ENCODE measurements around the gene SH3YL1. TPM values are rescaled to one million over a fixed set of nuclear protein-coding genes. Genes with fewer than 3 reads are reported as not detected.

SH3YL1 gene
- polyA plus RNA-seq, 1 of the 3 experiments (the other 2 are of a cell fraction), result 22.7 TPM

- Histone ChIP-seq H3K9me3 (no peaks in the 10 kb centered on the region; the same call in 1 of the 2 replicates), H3F3A (replicated peaks; ENCODE audit: insufficient read depth) (no peaks in the 10 kb centered on the region), H3K79me2 (ENCODE audit: insufficient read depth) (no peaks in the 10 kb centered on the region), H4K20me1 (ENCODE audit: insufficient read depth) (no peaks in the 10 kb centered on the region), H3K4me1 (ENCODE audit: control insufficient read depth in 1 of 2, insufficient read depth in 2 of 2, low read depth in 1 of 2, low read length in 1 of 2) (no peaks in the 10 kb centered on the region), H3K27me3 (ENCODE audit: insufficient read depth) (no peaks in the 10 kb centered on the region), H3K36me3 (replicated peaks in 1 of 2; ENCODE audit: control insufficient read depth in 1 of 2, insufficient read depth in 2 of 2, low read length in 1 of 2) (no peaks in the 10 kb centered on the region), H3K4me2 (no peak overlapping the region), H3K4me3 (ENCODE audit: low read depth in 2 of 2, low read length in 1 of 2) (no peak overlapping the region), H2AFZ (ENCODE audit: low read depth) (no peak overlapping the region), H3K27ac (ENCODE audit: low read depth in 2 of 2, low read length in 1 of 2) (no peak overlapping the region), H3K9ac (no peak overlapping the region), H3K9me2 (no peaks in the 10 kb centered on the region)
- CTCF ChIA-PET, result no interaction called here
- no peak for TF ChIP-seq YY1 (IDR thresholded peaks at IDR 0.05; ENCODE audit: low read depth)
- no peak for TF ChIP-seq EP300 (IDR thresholded peaks at IDR 0.05; ENCODE audit: borderline replicate concordance in 1 of 2, low read depth in 1 of 2, low read length in 1 of 2)
- TF ChIP-seq, protein P1, sequence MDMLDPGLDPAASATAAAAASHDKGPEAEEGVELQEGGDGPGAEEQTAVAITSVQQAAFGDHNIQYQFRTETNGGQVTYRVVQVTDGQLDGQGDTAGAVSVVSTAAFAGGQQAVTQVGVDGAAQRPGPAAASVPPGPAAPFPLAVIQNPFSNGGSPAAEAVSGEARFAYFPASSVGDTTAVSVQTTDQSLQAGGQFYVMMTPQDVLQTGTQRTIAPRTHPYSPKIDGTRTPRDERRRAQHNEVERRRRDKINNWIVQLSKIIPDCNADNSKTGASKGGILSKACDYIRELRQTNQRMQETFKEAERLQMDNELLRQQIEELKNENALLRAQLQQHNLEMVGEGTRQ (IDR thresholded peaks at IDR 0.05; ENCODE audit: borderline replicate concordance, low read depth, low read length), result no peak
- TF ChIP-seq RXRA (IDR thresholded peaks at IDR 0.05; ENCODE audit: borderline replicate concordance, low read depth), result no peak
- POLR2A ChIA-PET, result no interaction called here
- no peak for DNase-seq
- WGBS (ENCODE audit: low lambda C conversion rate), result 2% methylated on average over 2 of the region's 2 CpGs
Measured at GRCh38 chr2:203984-204383, 59.8 kb downstream of the SH3YL1 start.

DNA sequence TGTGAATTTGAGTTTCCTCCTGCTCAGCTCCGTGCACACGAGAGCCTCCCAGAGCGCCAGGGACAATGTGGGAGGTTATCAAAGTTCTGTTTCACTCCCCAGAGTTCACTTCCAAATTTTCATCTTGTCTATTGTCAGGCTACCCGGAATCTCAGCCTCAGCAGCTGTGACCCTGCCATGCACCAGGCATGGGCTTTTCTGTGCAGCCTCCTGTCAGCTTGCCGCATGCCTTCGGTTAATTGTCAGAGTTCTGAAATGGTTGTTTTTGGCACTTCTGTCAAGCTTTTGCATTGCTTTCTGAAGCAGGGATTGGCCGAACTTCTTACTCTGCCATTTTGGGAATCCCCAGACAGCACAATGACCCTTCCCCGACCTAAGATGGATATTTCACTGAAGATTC is 60.4 kb downstream of the SH3YL1 start:
- Histone ChIP-seq H3K4me2 (no peak overlapping the region), H3K9ac (no peak overlapping the region), H2AFZ (ENCODE audit: low read depth) (no peak overlapping the region), H3F3A (replicated peaks; ENCODE audit: insufficient read depth) (no peaks in the 10 kb centered on the region), H3K9me2 (no peaks in the 10 kb centered on the region), H3K4me3 (ENCODE audit: low read depth in 2 of 2, low read length in 1 of 2) (no peak overlapping the region), H3K9me3 (no peaks in the 10 kb centered on the region; the same call in 1 of the 2 replicates), H3K4me1 (ENCODE audit: control insufficient read depth in 1 of 2, insufficient read depth in 2 of 2, low read depth in 1 of 2, low read length in 1 of 2) (no peaks in the 10 kb centered on the region), H4K20me1 (ENCODE audit: insufficient read depth) (no peaks in the 10 kb centered on the region), H3K36me3 (replicated peaks in 1 of 2; ENCODE audit: control insufficient read depth in 1 of 2, insufficient read depth in 2 of 2, low read length in 1 of 2) (no peaks in the 10 kb centered on the region), H3K79me2 (ENCODE audit: insufficient read depth) (no peaks in the 10 kb centered on the region), H3K27ac (ENCODE audit: low read depth in 2 of 2, low read length in 1 of 2) (no peak overlapping the region), H3K27me3 (ENCODE audit: insufficient read depth) (no peaks in the 10 kb centered on the region)
- WGBS (ENCODE audit: low lambda C conversion rate), result 33% methylated on average over 8 of the region's 8 CpGs
- ChIA-PET POLR2A (no interaction called here), CTCF (interaction anchor here (0.8 kb wide), 1 partner anchor 9 kb away, joined by 4 read pairs; no protein-coding TSS in a partner anchor)
- TF ChIP-seq YY1 (IDR thresholded peaks at IDR 0.05; ENCODE audit: low read depth) (no peak), RAD21 (IDR thresholded peaks at IDR 0.05; ENCODE audit: low read length) (no peak), SIN3A (IDR thresholded peaks at IDR 0.05; ENCODE audit: borderline replicate concordance, low read depth, low read length) (no peak), CHD2 (IDR thresholded peaks at IDR 0.05; ENCODE audit: low read length, partially characterized antibody) (no peak), SMC3 (IDR thresholded peaks at IDR 0.05; ENCODE audit: low read depth, low read length) (no peak), POLR2AphosphoS5 (IDR thresholded peaks at IDR 0.05; ENCODE audit: low read depth, low read length) (no peak), TCF12 (IDR thresholded peaks at IDR 0.05) (no peak), GABPA (IDR thresholded peaks at IDR 0.05; ENCODE audit: low read depth) (no peak), RFX5 (IDR thresholded peaks at IDR 0.05; ENCODE audit: low read length) (no peak), FOXJ3 (CRISPR knock-in tag; IDR thresholded peaks at IDR 0.05) (no peak), NFIC (IDR thresholded peaks at IDR 0.05; ENCODE audit: borderline replicate concordance) (no peak), PBX3 (IDR thresholded peaks at IDR 0.05) (no peak), TEAD4 (IDR thresholded peaks at IDR 0.05; ENCODE audit: borderline replicate concordance, insufficient read depth) (no peak), JUND (IDR thresholded peaks at IDR 0.05) (no peak), ELF1 (IDR thresholded peaks at IDR 0.05) (no peak), EP300 (IDR thresholded peaks at IDR 0.05; ENCODE audit: borderline replicate concordance in 1 of 2, low read depth in 1 of 2, low read length in 1 of 2) (no peak)
- TF ChIP-seq, protein P2, sequence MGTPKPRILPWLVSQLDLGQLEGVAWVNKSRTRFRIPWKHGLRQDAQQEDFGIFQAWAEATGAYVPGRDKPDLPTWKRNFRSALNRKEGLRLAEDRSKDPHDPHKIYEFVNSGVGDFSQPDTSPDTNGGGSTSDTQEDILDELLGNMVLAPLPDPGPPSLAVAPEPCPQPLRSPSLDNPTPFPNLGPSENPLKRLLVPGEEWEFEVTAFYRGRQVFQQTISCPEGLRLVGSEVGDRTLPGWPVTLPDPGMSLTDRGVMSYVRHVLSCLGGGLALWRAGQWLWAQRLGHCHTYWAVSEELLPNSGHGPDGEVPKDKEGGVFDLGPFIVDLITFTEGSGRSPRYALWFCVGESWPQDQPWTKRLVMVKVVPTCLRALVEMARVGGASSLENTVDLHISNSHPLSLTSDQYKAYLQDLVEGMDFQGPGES (IDR thresholded peaks at IDR 0.05; ENCODE audit: low read depth, low read length), result no peak
- TF ChIP-seq, protein P3, sequence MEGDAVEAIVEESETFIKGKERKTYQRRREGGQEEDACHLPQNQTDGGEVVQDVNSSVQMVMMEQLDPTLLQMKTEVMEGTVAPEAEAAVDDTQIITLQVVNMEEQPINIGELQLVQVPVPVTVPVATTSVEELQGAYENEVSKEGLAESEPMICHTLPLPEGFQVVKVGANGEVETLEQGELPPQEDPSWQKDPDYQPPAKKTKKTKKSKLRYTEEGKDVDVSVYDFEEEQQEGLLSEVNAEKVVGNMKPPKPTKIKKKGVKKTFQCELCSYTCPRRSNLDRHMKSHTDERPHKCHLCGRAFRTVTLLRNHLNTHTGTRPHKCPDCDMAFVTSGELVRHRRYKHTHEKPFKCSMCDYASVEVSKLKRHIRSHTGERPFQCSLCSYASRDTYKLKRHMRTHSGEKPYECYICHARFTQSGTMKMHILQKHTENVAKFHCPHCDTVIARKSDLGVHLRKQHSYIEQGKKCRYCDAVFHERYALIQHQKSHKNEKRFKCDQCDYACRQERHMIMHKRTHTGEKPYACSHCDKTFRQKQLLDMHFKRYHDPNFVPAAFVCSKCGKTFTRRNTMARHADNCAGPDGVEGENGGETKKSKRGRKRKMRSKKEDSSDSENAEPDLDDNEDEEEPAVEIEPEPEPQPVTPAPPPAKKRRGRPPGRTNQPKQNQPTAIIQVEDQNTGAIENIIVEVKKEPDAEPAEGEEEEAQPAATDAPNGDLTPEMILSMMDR (IDR thresholded peaks at IDR 0.05), result no peak
- TF ChIP-seq, protein P4, sequence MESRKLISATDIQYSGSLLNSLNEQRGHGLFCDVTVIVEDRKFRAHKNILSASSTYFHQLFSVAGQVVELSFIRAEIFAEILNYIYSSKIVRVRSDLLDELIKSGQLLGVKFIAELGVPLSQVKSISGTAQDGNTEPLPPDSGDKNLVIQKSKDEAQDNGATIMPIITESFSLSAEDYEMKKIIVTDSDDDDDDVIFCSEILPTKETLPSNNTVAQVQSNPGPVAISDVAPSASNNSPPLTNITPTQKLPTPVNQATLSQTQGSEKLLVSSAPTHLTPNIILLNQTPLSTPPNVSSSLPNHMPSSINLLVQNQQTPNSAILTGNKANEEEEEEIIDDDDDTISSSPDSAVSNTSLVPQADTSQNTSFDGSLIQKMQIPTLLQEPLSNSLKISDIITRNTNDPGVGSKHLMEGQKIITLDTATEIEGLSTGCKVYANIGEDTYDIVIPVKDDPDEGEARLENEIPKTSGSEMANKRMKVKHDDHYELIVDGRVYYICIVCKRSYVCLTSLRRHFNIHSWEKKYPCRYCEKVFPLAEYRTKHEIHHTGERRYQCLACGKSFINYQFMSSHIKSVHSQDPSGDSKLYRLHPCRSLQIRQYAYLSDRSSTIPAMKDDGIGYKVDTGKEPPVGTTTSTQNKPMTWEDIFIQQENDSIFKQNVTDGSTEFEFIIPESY (IDR thresholded peaks at IDR 0.05; ENCODE audit: borderline replicate concordance, low read depth), result no peak
- TF ChIP-seq, protein P1 (IDR thresholded peaks at IDR 0.05; ENCODE audit: borderline replicate concordance, low read depth, low read length), result no peak
- DNase-seq, result no peak

All from SK-N-SH (cell line).